ENCODE data around the gene TBC1D22A.

Gene TBC1D22A

DNA sequence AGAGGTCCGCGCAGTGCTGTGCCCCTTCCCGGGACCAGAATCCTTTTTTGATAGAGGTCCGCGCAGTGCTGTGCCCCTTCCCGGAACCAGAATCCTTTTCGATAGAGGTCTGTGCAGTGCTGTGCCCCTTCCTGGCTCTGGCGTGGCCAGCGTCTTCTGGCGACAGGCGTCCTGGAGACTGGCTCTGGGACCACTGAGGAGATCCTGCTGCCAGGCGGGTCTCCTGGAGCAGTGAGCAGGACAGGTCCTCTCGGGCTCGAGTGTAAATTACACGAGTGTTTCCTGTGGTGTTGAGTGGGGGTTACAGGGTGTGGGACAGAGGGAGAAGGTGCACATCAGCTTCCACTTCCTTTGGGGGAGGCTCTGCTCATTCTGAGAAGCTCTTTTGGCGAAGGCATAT is 98.1 kb downstream of the TBC1D22A start:
- no peak for DNase-seq (ENCODE audit: low spot score)

DNA sequence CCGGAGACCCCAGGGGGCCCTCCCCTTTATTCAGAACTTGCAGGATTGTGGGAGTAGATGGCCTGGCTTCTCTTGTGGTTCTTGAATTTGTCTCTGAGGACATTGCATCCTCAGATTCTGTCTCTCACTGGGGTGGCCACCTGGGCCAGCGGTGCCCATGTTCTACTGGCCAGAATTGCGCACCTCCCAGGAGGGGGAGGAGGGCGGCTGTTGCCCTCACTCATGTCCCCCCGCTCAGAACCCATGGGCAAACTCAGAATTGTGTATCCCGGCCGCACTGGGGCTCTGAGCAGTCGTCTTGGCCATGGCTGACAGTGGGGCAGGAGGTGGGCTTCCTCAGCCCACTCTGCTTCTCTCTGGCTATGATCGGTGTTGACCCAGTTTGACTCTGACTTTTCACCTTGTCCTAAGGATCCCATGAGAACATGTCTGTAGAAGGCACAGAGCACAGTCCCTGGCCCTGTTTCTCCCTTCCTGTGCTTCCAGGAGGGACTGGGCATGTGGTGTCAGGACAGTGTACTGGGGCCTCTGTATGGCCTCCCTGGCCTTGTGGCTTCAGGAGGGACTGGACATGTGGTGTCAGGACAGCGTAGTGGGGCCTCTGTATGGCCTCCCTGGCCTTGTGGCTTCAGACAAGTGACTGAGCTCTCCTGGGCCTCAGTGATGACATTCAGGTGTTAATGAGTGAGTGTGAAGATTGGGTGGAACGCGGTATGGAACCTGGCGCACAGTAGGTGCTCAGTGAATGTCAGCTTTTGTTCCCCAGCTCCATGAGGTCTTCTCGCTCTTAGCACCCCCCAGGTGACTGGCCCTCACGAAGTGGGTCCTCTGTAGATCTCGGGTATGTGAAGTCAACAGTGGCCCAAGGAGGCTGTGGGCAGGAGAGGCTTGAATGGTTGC is 99.3 kb downstream of the TBC1D22A start:
- DNase-seq (ENCODE audit: low spot score): no peak

DNA sequence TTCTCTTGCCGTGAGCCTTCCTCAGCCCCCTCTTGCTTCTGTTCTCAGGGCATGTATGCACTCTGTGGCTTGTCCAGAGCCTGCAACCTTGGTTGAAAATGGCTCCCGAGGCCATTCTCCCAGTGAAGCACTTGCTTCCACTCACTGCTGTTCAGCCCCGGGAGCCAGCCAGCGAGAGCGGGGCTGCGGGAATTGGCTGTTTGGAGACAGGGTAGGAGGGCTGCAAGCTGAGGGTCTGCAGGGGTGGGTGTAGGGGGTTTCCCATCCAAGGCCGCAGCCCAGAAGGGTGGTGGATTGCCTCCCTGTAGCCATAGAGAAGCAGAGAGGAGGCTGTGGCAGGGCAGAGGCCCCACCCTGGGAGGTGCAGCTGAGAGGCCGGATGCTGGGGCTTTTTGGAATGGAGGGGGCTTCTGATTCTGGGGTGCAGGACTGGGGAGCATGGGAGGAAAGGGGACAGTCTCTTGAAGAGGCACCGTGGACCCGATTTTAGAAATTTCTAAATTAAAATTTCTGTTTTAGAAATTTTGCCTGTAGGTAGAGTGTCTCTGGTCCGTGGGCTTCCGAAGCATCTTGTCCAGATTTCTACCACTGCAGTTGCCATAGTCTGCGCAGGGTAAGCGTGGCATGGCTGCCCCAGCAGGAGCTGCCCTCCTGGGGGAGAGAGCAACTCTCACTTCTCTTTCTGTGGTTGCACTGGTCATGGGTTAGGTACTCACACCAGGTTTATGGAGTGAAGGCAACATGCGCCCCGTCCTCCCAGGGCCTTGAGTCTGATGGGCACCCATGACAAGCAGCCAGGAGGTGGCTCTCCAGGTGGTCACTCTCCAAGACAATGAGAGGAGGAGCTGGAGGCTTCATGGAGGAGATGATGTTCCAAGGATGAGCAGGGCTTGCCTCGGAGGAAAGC is 100.2 kb downstream of the TBC1D22A start:
- no peak for DNase-seq (ENCODE audit: low spot score)

DNA sequence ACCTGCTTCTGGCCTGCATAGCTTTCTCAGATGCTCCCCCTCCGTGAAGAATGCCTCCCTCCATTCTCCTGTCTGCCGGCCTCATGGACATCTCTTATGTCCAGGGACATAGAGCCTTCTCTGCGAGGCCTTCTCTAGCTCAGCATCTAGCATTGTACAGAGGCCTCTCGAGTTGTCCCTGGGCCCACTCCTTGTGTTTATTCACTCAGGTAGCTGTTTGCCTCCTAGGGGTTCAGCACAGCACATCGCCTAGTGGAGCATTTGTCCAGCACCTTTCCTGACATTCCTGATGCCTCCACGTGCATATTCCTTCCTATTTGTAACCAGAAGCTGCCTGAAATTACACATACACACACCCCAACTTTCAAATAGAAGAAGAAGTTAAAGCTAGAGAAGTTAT is 101.3 kb downstream of the TBC1D22A start:
- no peak for DNase-seq (ENCODE audit: low spot score)

DNA sequence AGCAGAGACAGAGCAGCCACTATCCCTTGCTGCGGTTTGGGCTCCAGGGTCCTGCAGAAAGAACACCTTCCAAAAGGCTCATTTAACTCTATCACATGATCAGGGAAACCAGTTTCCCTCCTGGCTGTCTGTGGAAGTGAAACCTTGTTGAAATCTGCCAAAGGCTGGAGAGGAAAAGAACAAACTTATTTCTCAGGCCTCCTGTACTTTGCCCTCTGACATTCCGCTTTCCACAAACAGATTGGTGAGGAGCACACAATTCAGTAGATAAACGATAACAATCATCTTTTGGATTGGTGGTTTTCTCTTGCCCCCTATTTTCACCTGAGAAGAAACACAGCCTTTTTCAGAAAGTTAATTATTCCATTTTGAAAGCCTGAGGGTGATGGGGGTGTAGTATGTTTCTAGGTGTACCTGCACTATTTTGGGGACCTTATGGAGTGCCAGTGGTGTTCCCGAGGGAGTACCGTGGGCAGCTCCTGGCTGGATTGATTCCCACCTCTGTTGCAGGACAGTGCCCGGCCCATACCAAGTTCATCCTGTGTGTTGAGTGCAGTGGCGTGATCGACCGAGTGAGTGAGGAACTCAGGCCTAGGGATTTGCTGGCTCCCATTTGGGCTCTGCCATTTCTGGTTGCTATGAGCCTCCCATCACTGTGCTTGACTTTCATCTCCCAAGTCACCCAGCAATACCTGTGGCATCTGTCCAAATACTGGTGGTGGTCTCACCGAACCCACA is 102.0 kb downstream of the TBC1D22A start:
- no peak for DNase-seq (ENCODE audit: low spot score)

DNA sequence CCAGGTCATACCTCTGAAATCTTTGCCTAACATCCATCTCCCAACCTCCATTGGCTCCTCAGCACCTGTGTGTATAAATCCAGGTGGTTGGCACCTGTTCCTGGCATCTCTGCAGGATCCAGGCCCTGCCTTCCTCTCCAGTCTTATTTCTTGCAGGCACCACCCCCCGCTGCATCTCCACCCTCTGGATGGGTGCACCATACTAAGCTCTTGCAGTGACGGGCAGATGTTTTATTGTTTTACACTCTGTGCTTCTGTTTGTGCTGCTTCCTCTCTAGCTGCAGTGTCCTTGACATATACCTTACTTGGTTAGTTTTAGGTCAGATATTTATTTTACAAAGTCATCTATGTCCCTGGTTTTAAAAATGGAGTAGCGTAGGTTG is 102.6 kb downstream of the TBC1D22A start:
- DNase-seq (ENCODE audit: low spot score): no peak

DNA sequence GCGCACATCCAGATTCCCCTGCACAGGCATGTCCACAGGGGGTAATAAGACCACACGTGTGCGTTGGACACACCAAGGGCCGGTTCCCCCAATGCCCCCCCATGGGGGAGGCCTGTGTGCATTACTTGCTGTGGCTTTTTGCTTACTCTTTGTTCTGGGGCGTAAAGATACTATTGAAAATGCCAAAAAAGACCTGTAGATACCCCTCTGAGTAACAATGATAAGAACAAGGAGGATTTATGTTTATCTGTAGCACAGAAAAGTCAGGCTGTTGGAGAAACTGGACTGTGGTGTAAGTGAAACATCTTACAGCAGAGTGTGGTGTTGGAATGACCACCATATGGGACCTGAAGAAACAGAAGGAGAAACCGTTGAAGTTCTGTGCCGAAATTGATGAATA is 103.2 kb downstream of the TBC1D22A start:
- DNase-seq (ENCODE audit: low spot score): no peak

DNA sequence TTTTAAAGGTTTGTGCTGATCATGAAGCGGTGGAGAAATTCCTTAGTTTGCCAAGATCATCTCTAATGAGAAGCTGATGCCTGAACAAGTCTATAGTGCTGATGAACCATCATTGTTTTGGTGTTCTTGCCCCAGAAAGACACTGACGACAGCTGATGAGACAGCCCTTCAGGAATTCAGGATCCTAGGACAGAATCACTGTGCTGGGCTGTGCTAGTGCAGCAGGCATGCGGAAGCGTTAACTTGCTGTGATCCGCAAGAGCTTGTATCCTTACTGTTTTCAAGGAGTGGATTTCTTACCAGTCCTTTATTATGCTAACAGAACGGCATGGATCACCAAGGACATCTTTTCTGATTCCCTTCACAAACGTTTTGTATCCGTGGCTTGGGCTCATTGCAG is 104.1 kb downstream of the TBC1D22A start:
- DNase-seq (ENCODE audit: low spot score): no peak

DNA sequence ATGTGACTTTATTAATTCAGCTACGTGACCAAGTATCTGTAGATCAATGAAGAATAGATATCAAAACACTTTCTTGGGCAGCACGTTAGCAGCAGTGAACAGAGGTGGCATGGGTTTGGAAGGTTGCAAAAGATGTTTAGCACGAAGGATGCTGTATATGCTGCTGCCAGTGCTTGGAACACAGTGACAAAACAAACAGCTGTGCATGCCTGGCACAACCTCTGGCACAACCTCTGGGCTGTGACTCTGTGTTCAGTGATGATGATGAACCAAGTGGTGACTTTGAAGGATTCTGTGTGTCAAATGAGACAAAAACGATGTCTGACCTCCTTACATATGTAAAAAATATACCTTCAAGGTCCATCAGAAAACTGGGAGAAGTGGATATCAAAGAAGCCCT is 104.7 kb downstream of the TBC1D22A start:
- DNase-seq (ENCODE audit: low spot score): no peak

DNA sequence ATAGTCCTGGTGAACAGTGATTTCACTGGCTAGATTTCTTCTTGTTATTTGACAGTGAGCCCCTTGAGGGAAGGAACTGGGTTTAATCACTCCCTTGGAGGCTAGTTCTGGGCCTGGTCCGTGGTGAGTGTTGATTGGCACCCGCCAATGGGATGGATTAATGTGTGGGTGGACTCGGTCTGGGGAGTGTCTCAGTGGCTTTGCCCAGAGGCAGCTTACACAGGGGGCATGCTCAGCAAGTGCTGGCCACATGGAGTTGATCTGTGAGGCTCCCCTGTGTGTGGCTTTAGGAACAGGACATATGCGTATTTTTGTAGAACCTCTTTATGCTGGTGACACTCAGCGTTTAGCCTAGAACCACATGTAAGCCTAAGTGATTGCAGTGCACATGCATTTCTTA is 106.9 kb downstream of the TBC1D22A start:
- DNase-seq (ENCODE audit: low spot score): no peak

DNA sequence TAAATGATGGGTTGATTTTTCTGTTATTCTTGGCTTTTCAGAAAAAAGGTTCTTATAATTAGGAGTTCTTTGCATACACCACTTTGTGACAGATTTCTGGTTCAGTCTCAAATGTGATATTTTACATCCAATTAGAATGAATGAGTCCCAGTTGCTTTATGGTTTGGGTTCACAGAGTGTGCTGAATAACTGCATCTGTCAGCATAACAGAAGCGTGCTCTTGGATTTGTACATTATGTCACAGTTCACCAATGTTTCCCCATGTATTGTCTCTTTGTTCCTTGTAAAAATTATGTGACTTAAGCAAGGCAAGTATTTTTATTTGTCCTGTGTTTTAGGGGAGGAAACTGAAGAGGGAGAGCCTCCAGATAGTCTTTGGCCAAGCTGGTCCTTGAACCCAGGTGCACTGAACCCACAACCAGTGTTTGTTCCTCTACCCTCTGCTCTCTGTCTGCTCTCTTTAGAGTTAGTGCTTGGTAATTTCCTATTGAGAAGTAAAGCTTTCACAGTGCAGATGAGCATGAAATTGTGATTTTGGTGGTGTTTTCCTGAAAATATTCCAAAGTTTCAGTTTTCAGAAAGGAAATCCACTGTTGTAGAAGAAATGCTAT is 107.5 kb downstream of the TBC1D22A start:
- no peak for DNase-seq (ENCODE audit: low spot score)

DNA sequence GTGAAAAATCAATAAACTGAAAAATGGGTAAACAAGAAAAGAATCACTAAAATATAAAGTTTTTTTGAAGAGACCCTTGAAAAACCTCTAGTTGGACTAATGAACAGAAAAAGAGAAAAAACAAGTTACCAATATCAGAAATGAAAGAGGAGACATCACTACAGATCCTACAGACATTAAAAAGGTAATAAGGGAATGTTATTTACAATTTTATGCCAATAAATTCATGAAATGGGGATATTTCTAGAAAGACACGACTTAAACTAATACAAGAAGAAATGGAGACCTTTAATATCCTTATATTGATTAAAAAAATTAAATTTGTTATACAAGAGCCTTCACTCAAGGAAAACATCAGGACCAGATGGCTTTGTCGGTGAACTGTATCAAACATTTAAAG is 109.4 kb downstream of the TBC1D22A start:
- no peak for DNase-seq (ENCODE audit: low spot score)

DNA sequence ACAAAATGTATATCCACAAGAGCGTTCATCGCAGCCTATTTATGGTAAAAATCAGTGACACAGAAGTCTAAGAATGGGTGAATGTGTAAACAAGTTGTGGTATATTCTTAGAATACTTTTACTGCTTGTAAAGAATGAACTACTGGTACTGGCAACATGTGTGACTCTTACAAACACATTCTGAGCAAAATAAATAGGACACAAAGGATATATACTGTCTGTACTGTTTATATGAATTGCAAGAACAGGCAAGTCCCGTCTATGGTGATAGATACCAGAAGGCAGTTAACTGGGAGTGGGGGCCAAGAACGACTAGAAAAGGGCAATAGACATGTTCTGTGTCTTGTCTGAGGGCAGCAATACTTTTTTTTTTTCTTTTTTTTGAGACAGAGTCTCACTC is 112.6 kb downstream of the TBC1D22A start:
- DNase-seq (ENCODE audit: low spot score): no peak

DNA sequence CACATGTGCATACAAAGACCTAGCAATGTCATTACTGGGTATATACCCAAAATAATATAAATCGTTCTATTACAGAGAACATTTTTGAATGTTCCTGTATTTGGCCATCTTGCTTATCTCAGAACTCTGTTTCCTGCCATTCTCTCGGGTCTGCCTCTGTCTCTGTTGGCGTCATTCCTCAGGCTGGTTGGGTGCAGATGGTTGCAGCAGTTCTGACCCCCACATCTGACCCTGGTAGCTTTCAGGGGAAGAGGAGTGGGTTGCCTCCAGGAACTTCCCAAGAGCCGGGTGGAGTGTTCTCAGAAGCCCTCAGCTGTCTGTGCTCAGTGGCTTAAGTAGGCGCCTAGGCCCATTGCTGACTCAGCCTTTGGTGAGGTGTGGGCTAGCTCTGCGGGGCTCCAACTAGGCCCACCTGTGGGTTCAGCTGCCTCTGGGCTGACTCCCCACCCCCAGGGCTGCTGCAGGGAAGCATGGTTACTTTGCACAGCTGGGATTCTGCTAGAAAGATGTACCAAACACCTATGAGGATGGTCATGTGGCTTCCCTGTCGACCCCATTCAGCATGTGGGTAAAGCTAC is 114.0 kb downstream of the TBC1D22A start:
- DNase-seq (ENCODE audit: low spot score): no peak

DNA sequence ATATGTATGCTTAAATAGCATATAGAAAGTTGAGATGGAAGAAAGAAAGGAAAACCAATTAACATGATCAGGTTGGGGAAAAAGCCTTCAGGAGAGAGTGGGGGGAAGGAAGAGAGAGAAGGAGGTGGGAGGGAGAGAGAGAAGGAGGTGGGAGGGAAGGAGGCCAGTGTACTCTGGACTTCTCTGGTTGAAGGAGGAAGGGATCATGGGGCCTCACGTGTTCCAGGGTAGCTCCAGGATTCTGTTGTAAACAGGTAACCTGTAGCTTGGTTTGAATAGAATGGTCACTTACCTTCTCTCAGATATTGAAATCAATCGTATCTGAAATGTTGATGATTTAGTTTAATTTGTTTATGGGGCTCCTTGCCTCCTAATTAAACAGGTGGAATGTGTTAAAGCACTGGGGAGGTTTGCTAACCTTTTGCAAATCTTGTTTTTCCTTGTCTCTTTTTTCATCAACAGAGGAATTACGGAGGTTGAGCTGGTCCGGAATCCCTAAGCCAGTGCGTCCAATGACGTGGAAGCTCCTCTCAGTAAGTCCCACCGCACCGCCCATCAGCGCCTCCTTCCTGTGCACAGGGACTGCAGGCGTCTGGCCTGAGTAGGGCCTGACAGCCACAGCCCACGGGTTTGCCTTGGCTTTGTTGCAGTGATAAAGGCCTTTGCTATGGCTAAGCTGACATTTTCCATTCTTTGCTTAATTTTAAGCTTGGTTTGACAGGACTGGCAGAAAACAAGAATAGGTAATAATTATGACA is 115.9 kb downstream of the TBC1D22A start:
- peak; percentile 3 for DNase-seq (ENCODE audit: low spot score)

DNA sequence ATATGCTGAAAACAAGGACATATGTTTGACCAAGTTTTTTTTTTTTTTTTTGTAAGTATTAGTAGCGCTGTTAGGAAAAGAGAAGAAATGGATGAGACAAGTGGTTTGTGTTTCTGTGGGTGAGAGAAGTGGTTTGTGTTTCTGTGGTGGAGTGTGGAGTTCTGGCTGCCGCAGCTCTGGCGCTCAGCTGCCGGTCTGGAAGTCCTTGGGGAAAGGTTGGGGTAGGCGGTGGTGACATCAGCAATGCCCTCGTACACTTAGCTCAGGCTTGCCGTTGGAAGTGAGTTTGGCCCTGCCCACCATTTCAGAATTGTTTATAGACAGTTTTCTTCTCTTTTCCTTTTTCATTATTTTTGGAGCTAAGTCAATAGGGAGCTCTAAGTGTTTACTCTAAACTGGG is 116.6 kb downstream of the TBC1D22A start:
- no peak for DNase-seq (ENCODE audit: low spot score)

DNA sequence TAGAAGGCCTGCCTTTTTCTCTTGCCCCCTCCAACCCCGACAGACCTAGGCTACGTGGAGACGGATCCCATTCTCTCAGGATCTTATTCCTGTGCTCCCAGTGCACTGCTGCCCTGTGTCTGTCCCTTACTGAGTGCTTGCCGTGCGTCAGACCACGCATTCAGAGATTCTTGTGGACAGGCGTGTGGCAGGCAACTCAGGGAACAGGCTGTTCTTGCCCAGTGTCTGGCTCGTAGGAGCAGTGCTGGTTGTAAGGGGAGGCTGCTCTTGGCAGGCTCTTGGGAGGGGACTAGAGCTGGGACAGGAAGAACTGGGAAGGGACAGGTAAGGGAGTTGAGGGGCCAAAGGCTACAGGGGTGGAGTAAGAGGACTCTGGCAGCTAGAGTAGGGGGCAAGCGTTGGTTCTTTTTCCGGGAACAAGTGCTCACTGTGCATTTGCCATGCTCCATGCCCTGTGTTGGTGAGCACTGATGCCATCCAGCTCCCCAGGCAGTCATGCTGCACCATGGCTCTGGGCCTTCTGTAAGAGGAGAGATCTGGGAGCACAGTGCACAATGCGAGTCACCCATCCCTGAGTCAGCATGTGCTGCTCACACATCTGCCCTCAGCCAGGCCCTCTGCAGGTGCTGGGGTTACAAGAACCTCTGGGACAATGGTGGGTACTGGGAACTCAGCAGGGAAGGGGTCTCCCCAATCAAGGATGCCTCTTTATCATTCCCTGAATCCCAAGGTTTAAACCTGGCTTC is 119.1 kb downstream of the TBC1D22A start:
- no peak for DNase-seq (ENCODE audit: low spot score)

DNA sequence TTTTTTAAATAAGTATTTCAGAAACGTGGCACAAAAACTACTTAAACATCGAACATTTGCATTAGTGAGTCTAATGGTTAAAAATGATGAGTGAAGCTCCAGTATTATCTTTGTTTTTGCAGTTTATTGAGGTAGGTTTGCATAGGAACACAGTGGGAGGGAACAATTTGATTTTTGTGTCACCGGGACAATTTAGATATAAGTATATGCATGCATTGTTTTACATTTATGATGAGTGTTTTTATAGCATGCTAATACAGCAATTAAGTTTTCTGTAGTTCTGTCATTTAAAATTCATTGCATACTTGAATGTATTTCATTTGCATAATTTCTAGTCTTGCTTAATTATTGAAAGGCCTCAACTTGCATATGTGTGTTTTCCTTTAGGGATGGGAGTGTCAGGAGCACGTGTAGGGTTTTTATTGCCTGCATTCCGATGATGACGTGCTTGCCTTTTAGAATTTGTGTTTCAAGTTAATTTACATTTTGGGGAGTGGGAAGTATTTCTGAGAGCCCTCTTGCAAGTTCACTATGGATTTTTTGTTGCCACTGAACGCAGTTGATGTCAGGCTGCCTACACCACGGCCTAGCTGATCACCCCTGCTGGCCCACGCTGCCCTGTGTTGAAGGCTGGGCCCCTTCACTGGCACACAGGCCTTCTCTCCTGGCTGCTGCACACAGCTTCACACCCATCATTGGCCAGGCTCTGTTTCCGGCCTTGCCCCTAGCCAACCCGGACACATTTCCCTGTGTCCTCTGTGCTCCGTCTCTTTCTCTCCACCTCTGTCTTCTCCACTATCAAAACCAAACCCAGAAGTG is 120.9 kb downstream of the TBC1D22A start:
- no peak for DNase-seq (ENCODE audit: low spot score)

DNA sequence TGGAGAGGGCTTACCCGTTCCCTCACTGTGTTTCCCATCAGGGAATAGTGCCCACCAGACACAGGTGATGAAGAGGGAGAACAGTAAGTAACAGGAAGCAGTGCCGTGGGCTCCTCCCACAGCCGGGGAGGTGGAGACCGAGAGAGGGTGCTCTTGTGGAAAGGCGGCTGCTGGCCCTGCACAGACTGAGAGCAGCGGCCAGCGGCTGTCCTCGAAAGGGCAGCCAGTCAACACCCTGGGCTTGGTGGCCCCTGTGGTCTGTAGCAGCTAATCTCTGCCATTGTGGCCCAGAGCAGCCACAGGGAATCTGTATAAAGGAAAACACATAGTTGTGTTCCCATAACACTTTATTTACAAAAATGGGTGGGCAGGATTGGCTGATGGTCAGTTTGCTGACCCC is 121.9 kb downstream of the TBC1D22A start:
- no peak for DNase-seq (ENCODE audit: low spot score)
